Activated CD4-positive, alpha-beta T cell treated with anti-CD3 and anti-CD28 coated beads, Interleukin-2, amount 50 U/mL, for 1 hour (primary cell): ENCODE results near the gene TYROBP.
"Not testable (repeated sequence)": the region's sequence is repeated elsewhere in the genome, so short reads cannot be mapped to it uniquely, and the experiment has no call there.

Experiments
- DNase-seq: peaks from one replicate; pipeline ENCODE4 v3.0.0-alpha.2; 2020

The TYROBP gene

GRCh38 chr19:35931161-35931873 lies 23.2 kb upstream of the TYROBP start:
- DNase-seq: peak; percentile 99

GRCh38 chr19:35929876-35930275 lies 21.8 kb upstream of the TYROBP start:
- DNase-seq: no peak

- DNase-seq: no peak
Observed at GRCh38 chr19:35928507-35928906, 20.4 kb upstream of the TYROBP start.

GRCh38 chr19:35925501-35925900 lies 17.4 kb upstream of the TYROBP start:
- no peak for DNase-seq

- no peak for DNase-seq
Observed at GRCh38 chr19:35921012-35921411, 12.9 kb upstream of the TYROBP start.

GRCh38 chr19:35919306-35919705 lies 11.2 kb upstream of the TYROBP start:
- DNase-seq: no peak

- DNase-seq: no peak
Observed at GRCh38 chr19:35915443-35915842, 7.3 kb upstream of the TYROBP start.

GRCh38 chr19:35913589-35913988 lies 5.5 kb upstream of the TYROBP start:
- DNase-seq: no peak

- DNase-seq: no peak
Observed at GRCh38 chr19:35911790-35912189, 3.7 kb upstream of the TYROBP start.

GRCh38 chr19:35911173-35911572 lies 3.1 kb upstream of the TYROBP start:
- DNase-seq: no peak

GRCh38 chr19:35910355-35910754 lies 2.3 kb upstream of the TYROBP start:
- not testable (repeated sequence) for DNase-seq

- DNase-seq: no peak
Observed at GRCh38 chr19:35909684-35910035, 1.6 kb upstream of the TYROBP start.

- DNase-seq: no peak
Observed at GRCh38 chr19:35908973-35909683, 1.0 kb upstream of the TYROBP start.

- no peak for DNase-seq
Observed at GRCh38 chr19:35907377-35907745, 734 bp downstream of the TYROBP start.

GRCh38 chr19:35905178-35905727 lies 2.8 kb downstream of the TYROBP start:
- DNase-seq: no peak

GRCh38 chr19:35904311-35905068 lies 3.6 kb downstream of the TYROBP start:
- no peak for DNase-seq

GRCh38 chr19:35903550-35904179 lies 4.4 kb downstream of the TYROBP start:
- peak; percentile 85 for DNase-seq

- no peak for DNase-seq
Observed at GRCh38 chr19:35902870-35903475, 5.1 kb downstream of the TYROBP start.

- DNase-seq: no peak
Observed at GRCh38 chr19:35901854-35902661, 6.0 kb downstream of the TYROBP start, which contains the start of gene HCST. TSS of gene HCST (plus strand) at chr19:35902529. CDS start at chr19:35902594, 65 bp downstream.

- DNase-seq: no peak
Observed at GRCh38 chr19:35901055-35901644, 6.9 kb downstream of the TYROBP start.

GRCh38 chr19:35899547-35900214 lies 8.4 kb downstream of the TYROBP start:
- peak; percentile 88 for DNase-seq
